ENCODE measurements around the gene JCAD. TPM values are rescaled to one million over a fixed set of nuclear protein-coding genes. Genes with fewer than 3 reads are reported as not detected.

JCAD gene
- total and polyA plus RNA-seq, 9 of the 15 experiments (the other 6 are each of a cell fraction or from before 2014, with no cell fraction given): not detected

DNA sequence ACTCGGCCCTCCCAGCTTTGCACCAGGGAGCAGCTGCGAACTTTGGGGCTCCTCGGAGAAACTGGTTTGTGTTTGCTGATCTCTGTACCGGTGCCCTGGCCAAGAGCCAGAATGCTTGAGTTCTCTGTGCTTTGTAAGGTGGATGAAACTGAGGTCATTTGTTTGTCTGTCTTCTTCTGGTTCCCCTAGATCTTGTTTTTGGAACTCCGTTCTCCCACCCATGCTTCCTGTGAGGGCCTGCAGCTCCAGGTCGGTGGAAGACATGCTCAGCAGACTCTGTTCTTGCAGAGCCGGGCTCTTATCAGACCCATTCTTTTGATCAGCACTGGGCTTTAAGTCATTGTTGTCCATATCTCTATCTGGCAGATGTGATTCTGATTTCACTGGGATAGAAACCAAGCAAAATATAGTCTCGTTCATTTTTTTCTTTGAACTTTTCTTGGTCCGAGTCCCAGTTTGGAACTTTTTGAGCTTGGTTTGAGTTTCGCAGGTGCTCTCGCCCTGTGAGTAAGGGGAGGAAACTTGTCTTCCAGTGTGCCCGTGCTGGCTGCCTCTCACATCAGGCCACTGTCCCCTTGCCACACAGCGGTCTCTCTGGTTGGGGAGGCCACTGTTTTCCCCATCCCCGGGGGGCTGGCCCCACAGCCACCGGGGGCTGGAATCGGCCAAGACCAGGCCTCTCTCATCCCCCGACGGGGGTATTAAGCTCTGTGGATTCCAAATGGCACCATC lies 31.2 kb downstream of the JCAD start:
- ChIA-PET CTCF (ENCODE audit: low intra/inter-chr PET ratio) (no interaction called here), POLR2A (no interaction called here)
- no peak for DNase-seq (ENCODE audit: extremely low read depth in 1 of 4, low spot score in 3 of 4)
- TF ChIP-seq ZNF511 (CRISPR knock-in tag; IDR thresholded peaks at IDR 0.05) (no peak), TRIM24 (IDR thresholded peaks at IDR 0.05) (no peak), SMAD2 (IDR thresholded peaks at IDR 0.05; ENCODE audit: low read depth, low read length) (no peak), RFX5 (IDR thresholded peaks at IDR 0.05; ENCODE audit: low read depth, low read length) (no peak), SOX6 (IDR thresholded peaks at IDR 0.05) (0 out of 2 replicates have a peak, but pooled peaks have one; percentile 19), TBL1XR1 (IDR thresholded peaks at IDR 0.05; ENCODE audit: low read length in 2 of 2) (no peak), NEUROD1 (IDR thresholded peaks at IDR 0.05; ENCODE audit: borderline replicate concordance, low read depth, low read length, partially characterized antibody) (no peak), NFIC (IDR thresholded peaks at IDR 0.05) (peak; percentile 58), SREBF1 (IDR thresholded peaks at IDR 0.05; ENCODE audit: borderline replicate concordance, low read depth, low read length) (no peak), ZNF512 (tag; IDR thresholded peaks at IDR 0.05) (no peak), PML (IDR thresholded peaks at IDR 0.05; ENCODE audit: low read length) (no peak), MLX (CRISPR knock-in tag; conservative IDR thresholded peaks at IDR 0.05) (no peak), CREB1 (IDR thresholded peaks at IDR 0.05) (no peak), CREB1 (CRISPR knock-in tag; IDR thresholded peaks at IDR 0.05) (no peak), DNMT1 (IDR thresholded peaks at IDR 0.05) (no peak), ZNF239 (CRISPR knock-in tag; IDR thresholded peaks at IDR 0.05) (no peak)
- no TSS peak for BruUV-seq (replicated peaks)
- no peak overlapping the region for H3K27ac ChIP-seq (ENCODE audit: extremely low read depth, low read depth, low read length)
- H3K9me3 ChIP-seq (replicated peaks; ENCODE audit: control insufficient read depth, insufficient read depth, low read depth, low read length): no peaks in the 10 kb centered on the region
- H3K4me1 ChIP-seq (replicated peaks in 1 of 2; ENCODE audit: control insufficient read depth in 2 of 2, insufficient read depth in 2 of 2, low read length in 2 of 2): peaks cover 2 to 13% of the 10 kb centered on the region in 2 experiments; a peak in 2 of 5 replicates
- no peak overlapping the region for H3K4me2 ChIP-seq (ENCODE audit: insufficient read depth, low read length)
- H3K9me1 ChIP-seq (ENCODE audit: control insufficient read depth, insufficient read depth, low read length): no peaks in the 10 kb centered on the region
- no peaks in the 10 kb centered on the region for H3K36me3 ChIP-seq (ENCODE audit: control insufficient read depth, insufficient read depth, low read length)
- no peak for FAIRE-seq
- WGBS (ENCODE audit: insufficient coverage, low coverage, missing lambda C conversion rate): 2% methylated on average over 18 of the region's 18 CpGs
- H3K79me2 ChIP-seq (ENCODE audit: control insufficient read depth, insufficient read depth, low read length): no peaks in the 10 kb centered on the region
- H2AFZ ChIP-seq (ENCODE audit: low read depth, low read length): no peak overlapping the region
- H4K20me1 ChIP-seq (replicated peaks; ENCODE audit: control insufficient read depth, insufficient read depth, low read length): 0 out of 2 replicates have a peak, but pooled peaks cover 3% of the 10 kb centered on the region
- intact Hi-C loops (cut with micrococcal nuclease) (no loop called here), in situ Hi-C loops (cut with MboI) (no loop called here)
- H3K9ac ChIP-seq (ENCODE audit: insufficient read depth in 1 of 2, low read depth in 2 of 2, low read length in 2 of 2): no peak overlapping the region
- no peak for ATAC-seq
- no peak overlapping the region for H3K4me3 ChIP-seq
- peaks cover 50 to 52% of the 10 kb centered on the region in 2 experiments for H3K27me3 ChIP-seq (ENCODE audit: control insufficient read depth in 2 of 2, insufficient read depth in 2 of 2, low read length in 2 of 2)

All from K562 (cell line).